ENCODE measurements around the gene MYO3A. TPM values are rescaled to one million over a fixed set of nuclear protein-coding genes. Genes with fewer than 3 reads are reported as not detected.

Gene MYO3A
- total and polyA plus RNA-seq, 2 experiments from 2014 or later = 3.0 to 10.7 TPM

DNA sequence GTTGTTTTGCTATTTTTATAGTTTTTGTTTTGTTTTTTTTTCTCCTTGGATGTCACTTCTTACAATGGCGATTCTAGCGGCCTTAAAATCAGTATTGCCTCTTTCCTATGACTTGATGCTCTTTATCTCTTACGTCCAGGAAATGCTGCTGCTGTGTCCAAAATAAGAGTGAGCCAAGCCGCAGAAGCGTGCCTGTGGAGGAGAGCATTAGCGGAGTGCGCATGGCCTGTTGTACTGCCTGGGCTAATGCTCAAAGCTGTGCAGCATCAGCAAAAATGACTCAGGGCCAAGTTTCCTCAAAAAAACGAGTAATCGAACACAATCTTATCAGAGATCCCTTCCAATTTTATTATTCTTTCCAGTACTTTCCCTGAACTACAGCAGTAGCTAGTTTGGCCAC, 264.1 kb downstream of the MYO3A start:
- no peak overlapping the region for H2AFZ ChIP-seq
- Mint-ChIP-seq H3K27ac (no peak overlapping the region), H3K36me3 (ENCODE audit: low read depth) (no peaks in the 10 kb centered on the region), H3K9me3 (no peaks in the 10 kb centered on the region), H3K4me3 (no peak overlapping the region), H3K27me3 (ENCODE audit: insufficient read depth, low read depth, poor library complexity) (no peaks in the 10 kb centered on the region), H3K4me1 (peaks cover 14% of the 10 kb centered on the region; the same call in 2 of the 3 replicates)
- no peaks in the 10 kb centered on the region for H3K36me3 ChIP-seq (ENCODE audit: insufficient read depth)
- no peak overlapping the region for H3K27ac ChIP-seq (ENCODE audit: low read depth)
- no peaks in the 10 kb centered on the region for H3K9me2 ChIP-seq (ENCODE audit: insufficient read depth)
- TF ChIP-seq, protein P1, sequence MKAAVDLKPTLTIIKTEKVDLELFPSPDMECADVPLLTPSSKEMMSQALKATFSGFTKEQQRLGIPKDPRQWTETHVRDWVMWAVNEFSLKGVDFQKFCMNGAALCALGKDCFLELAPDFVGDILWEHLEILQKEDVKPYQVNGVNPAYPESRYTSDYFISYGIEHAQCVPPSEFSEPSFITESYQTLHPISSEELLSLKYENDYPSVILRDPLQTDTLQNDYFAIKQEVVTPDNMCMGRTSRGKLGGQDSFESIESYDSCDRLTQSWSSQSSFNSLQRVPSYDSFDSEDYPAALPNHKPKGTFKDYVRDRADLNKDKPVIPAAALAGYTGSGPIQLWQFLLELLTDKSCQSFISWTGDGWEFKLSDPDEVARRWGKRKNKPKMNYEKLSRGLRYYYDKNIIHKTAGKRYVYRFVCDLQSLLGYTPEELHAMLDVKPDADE (IDR thresholded peaks at IDR 0.05) = no peak
- TF ChIP-seq EZH2 (IDR thresholded peaks at IDR 0.05; ENCODE audit: low read depth, unreplicated experiment) (no peak), ZNF331 (CRISPR knock-in tag; IDR thresholded peaks at IDR 0.05; ENCODE audit: low read depth) (no peak), CREB1 (CRISPR knock-in tag; IDR thresholded peaks at IDR 0.05; ENCODE audit: low read depth) (no peak), NANOG (IDR thresholded peaks at IDR 0.05; ENCODE audit: borderline replicate concordance) (no peak), EZH2phosphoT487 (IDR thresholded peaks at IDR 0.05; ENCODE audit: unreplicated experiment) (no peak)
- TF ChIP-seq, protein P2, sequence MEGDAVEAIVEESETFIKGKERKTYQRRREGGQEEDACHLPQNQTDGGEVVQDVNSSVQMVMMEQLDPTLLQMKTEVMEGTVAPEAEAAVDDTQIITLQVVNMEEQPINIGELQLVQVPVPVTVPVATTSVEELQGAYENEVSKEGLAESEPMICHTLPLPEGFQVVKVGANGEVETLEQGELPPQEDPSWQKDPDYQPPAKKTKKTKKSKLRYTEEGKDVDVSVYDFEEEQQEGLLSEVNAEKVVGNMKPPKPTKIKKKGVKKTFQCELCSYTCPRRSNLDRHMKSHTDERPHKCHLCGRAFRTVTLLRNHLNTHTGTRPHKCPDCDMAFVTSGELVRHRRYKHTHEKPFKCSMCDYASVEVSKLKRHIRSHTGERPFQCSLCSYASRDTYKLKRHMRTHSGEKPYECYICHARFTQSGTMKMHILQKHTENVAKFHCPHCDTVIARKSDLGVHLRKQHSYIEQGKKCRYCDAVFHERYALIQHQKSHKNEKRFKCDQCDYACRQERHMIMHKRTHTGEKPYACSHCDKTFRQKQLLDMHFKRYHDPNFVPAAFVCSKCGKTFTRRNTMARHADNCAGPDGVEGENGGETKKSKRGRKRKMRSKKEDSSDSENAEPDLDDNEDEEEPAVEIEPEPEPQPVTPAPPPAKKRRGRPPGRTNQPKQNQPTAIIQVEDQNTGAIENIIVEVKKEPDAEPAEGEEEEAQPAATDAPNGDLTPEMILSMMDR (conservative IDR thresholded peaks at IDR 0.05; ENCODE audit: low read depth in 2 of 2) = no peak
- TF ChIP-seq, protein P3, sequence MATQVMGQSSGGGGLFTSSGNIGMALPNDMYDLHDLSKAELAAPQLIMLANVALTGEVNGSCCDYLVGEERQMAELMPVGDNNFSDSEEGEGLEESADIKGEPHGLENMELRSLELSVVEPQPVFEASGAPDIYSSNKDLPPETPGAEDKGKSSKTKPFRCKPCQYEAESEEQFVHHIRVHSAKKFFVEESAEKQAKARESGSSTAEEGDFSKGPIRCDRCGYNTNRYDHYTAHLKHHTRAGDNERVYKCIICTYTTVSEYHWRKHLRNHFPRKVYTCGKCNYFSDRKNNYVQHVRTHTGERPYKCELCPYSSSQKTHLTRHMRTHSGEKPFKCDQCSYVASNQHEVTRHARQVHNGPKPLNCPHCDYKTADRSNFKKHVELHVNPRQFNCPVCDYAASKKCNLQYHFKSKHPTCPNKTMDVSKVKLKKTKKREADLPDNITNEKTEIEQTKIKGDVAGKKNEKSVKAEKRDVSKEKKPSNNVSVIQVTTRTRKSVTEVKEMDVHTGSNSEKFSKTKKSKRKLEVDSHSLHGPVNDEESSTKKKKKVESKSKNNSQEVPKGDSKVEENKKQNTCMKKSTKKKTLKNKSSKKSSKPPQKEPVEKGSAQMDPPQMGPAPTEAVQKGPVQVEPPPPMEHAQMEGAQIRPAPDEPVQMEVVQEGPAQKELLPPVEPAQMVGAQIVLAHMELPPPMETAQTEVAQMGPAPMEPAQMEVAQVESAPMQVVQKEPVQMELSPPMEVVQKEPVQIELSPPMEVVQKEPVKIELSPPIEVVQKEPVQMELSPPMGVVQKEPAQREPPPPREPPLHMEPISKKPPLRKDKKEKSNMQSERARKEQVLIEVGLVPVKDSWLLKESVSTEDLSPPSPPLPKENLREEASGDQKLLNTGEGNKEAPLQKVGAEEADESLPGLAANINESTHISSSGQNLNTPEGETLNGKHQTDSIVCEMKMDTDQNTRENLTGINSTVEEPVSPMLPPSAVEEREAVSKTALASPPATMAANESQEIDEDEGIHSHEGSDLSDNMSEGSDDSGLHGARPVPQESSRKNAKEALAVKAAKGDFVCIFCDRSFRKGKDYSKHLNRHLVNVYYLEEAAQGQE (IDR thresholded peaks at IDR 0.05; ENCODE audit: unreplicated experiment) = no peak
- TF ChIP-seq, protein P4, sequence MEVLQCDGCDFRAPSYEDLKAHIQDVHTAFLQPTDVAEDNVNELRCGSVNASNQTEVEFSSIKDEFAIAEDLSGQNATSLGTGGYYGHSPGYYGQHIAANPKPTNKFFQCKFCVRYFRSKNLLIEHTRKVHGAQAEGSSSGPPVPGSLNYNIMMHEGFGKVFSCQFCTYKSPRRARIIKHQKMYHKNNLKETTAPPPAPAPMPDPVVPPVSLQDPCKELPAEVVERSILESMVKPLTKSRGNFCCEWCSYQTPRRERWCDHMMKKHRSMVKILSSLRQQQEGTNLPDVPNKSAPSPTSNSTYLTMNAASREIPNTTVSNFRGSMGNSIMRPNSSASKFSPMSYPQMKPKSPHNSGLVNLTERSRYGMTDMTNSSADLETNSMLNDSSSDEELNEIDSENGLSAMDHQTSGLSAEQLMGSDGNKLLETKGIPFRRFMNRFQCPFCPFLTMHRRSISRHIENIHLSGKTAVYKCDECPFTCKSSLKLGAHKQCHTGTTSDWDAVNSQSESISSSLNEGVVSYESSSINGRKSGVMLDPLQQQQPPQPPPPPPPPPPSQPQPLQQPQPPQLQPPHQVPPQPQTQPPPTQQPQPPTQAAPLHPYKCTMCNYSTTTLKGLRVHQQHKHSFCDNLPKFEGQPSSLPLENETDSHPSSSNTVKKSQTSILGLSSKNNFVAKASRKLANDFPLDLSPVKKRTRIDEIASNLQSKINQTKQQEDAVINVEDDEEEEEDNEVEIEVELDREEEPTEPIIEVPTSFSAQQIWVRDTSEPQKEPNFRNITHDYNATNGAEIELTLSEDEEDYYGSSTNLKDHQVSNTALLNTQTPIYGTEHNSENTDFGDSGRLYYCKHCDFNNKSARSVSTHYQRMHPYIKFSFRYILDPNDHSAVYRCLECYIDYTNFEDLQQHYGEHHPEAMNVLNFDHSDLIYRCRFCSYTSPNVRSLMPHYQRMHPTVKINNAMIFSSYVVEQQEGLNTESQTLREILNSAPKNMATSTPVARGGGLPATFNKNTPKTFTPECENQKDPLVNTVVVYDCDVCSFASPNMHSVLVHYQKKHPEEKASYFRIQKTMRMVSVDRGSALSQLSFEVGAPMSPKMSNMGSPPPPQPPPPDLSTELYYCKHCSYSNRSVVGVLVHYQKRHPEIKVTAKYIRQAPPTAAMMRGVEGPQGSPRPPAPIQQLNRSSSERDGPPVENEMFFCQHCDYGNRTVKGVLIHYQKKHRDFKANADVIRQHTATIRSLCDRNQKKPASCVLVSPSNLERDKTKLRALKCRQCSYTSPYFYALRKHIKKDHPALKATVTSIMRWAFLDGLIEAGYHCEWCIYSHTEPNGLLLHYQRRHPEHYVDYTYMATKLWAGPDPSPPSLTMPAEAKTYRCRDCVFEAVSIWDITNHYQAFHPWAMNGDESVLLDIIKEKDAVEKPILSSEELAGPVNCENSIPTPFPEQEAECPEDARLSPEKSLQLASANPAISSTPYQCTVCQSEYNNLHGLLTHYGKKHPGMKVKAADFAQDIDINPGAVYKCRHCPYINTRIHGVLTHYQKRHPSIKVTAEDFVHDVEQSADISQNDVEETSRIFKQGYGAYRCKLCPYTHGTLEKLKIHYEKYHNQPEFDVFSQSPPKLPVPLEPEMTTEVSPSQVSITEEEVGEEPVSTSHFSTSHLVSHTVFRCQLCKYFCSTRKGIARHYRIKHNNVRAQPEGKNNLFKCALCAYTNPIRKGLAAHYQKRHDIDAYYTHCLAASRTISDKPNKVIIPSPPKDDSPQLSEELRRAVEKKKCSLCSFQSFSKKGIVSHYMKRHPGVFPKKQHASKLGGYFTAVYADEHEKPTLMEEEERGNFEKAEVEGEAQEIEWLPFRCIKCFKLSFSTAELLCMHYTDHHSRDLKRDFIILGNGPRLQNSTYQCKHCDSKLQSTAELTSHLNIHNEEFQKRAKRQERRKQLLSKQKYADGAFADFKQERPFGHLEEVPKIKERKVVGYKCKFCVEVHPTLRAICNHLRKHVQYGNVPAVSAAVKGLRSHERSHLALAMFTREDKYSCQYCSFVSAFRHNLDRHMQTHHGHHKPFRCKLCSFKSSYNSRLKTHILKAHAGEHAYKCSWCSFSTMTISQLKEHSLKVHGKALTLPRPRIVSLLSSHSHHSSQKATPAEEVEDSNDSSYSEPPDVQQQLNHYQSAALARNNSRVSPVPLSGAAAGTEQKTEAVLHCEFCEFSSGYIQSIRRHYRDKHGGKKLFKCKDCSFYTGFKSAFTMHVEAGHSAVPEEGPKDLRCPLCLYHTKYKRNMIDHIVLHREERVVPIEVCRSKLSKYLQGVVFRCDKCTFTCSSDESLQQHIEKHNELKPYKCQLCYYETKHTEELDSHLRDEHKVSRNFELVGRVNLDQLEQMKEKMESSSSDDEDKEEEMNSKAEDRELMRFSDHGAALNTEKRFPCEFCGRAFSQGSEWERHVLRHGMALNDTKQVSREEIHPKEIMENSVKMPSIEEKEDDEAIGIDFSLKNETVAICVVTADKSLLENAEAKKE (CRISPR knock-in tag; IDR thresholded peaks at IDR 0.05) = no peak
- ATAC-seq (no peak), DNase-seq (ENCODE audit: low spot score) (no peak)
- no peaks in the 10 kb centered on the region for H3K79me2 ChIP-seq (replicated peaks; ENCODE audit: insufficient read depth)
- H3K27me3 ChIP-seq (ENCODE audit: insufficient read depth) = no peaks in the 10 kb centered on the region
- no peak overlapping the region for H3K4me2 ChIP-seq
- H3K4me3 ChIP-seq = no peak overlapping the region
- H3F3A ChIP-seq (replicated peaks; ENCODE audit: low read depth) = no peaks in the 10 kb centered on the region
- H3K4me1 ChIP-seq (ENCODE audit: insufficient read depth) = peaks cover 13% of the 10 kb centered on the region
- no peaks in the 10 kb centered on the region for H4K20me1 ChIP-seq (replicated peaks; ENCODE audit: insufficient read depth)
